ENCODE measurements around the gene GPN1. TPM values are rescaled to one million over a fixed set of nuclear protein-coding genes. Genes with fewer than 3 reads are reported as not detected.
"Not testable (repeated sequence)": the region's sequence is repeated elsewhere in the genome, so short reads cannot be mapped to it uniquely, and the experiment has no call there.

The GPN1 gene
- total RNA-seq, 2 donors from 2014 or later, result 23.4 to 27.6 TPM

DNA sequence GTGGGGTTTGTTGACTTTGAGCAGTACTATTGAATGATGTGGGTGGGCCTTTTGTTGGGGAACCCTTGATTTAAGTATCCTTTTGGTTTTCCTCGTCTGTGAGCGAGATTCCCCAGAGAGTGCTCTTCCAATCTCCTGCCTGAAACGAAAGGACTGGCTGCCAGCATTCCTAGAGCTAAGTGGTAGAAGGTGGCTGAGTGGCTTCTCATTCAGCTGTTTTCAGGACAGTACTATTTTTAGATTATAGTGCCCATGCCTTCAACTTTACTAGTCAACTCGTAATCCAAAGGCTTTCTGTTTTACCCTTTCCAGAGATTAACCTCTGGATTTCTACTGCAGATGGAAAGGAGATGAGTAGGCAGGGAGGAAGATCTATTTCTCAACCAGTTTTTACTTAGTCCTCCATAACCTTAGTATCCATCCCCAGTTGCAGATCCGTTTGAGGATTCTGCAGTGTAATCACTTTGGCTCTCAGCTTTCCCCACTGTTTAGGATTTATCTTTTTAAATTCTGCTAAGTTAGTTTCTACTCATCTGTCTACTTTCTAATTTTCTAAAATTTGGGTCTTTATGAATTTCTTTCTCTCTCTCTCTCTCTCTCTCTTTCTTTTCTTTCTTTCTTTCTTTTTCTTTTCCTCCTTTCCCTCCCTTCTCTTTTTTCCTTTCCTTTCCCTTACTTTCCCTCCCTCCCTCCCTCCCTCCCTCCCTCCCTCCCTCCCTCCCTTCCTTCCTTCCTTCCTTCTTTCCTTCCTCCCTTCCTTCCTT lies 44.1 kb downstream of the GPN1 start:
- intact Hi-C loops (cut with DNase I), result no loop called here
- H3K36me3 ChIP-seq, result peaks cover 6% of the 10 kb centered on the region
- no peak for DNase-seq
- H3K27ac ChIP-seq, result no peak overlapping the region
- no peaks in the 10 kb centered on the region for H3K4me1 ChIP-seq
- no peaks in the 10 kb centered on the region for H3K9me3 ChIP-seq
- no peak overlapping the region for H3K4me3 ChIP-seq
- no peak overlapping the region for H3K9ac ChIP-seq (ENCODE audit: low read depth in 2 of 2, low read length in 2 of 2)
- TF ChIP-seq, protein P1, sequence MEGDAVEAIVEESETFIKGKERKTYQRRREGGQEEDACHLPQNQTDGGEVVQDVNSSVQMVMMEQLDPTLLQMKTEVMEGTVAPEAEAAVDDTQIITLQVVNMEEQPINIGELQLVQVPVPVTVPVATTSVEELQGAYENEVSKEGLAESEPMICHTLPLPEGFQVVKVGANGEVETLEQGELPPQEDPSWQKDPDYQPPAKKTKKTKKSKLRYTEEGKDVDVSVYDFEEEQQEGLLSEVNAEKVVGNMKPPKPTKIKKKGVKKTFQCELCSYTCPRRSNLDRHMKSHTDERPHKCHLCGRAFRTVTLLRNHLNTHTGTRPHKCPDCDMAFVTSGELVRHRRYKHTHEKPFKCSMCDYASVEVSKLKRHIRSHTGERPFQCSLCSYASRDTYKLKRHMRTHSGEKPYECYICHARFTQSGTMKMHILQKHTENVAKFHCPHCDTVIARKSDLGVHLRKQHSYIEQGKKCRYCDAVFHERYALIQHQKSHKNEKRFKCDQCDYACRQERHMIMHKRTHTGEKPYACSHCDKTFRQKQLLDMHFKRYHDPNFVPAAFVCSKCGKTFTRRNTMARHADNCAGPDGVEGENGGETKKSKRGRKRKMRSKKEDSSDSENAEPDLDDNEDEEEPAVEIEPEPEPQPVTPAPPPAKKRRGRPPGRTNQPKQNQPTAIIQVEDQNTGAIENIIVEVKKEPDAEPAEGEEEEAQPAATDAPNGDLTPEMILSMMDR (IDR thresholded peaks at IDR 0.05), result no peak
- no peaks in the 10 kb centered on the region for H3K27me3 ChIP-seq

DNA sequence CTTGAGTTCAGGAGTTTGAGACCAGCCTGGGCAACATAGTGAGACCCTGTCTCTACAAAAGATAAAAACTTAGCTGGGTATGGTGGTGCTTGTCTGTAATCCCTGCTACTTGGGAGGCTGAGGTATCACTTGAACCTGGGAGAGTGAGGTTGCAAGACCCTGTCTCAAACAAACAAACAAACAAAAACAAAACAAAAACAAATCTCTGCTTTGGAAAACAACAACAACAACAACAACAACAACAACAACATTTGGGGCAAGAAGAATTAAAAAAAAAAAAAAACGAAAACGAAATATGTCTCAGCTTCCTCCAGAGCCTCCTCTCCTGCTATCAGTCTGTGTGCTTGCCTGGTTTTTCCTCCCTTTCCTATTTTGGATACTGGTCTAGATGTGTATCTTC lies 51.7 kb downstream of the GPN1 start:
- Histone ChIP-seq H3K36me3 (peaks cover 6% of the 10 kb centered on the region), H3K4me1 (no peaks in the 10 kb centered on the region), H3K27me3 (no peaks in the 10 kb centered on the region), H3K9ac (ENCODE audit: low read depth in 2 of 2, low read length in 2 of 2) (no peak overlapping the region), H3K27ac (no peak overlapping the region), H3K4me3 (no peak overlapping the region), H3K9me3 (no peaks in the 10 kb centered on the region)
- TF ChIP-seq, protein P1 (IDR thresholded peaks at IDR 0.05), result no peak
- no peak for DNase-seq
- intact Hi-C loops (cut with DNase I), result no loop called here

DNA sequence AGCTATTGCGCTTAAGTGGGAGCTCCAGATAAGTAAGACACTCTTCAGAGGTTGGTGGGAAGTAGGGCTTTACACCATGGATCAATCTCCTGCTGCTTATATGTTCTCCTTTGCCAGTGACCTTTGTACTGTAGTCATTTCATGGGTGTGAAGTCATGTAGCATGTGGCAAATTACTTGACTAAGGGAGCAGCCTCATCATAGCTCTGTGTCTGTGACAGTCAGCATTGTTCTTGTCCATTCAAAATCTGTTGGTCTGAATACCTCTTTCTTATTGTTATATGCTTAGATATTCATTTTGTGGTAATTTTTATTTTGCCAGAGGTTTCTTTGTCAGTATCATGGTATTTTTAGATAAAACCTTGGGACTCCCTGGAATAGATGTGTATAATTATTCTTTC lies 53.0 kb downstream of the GPN1 start:
- TF ChIP-seq, protein P1 (IDR thresholded peaks at IDR 0.05), result no peak
- peaks cover 14% of the 10 kb centered on the region for H3K36me3 ChIP-seq

DNA sequence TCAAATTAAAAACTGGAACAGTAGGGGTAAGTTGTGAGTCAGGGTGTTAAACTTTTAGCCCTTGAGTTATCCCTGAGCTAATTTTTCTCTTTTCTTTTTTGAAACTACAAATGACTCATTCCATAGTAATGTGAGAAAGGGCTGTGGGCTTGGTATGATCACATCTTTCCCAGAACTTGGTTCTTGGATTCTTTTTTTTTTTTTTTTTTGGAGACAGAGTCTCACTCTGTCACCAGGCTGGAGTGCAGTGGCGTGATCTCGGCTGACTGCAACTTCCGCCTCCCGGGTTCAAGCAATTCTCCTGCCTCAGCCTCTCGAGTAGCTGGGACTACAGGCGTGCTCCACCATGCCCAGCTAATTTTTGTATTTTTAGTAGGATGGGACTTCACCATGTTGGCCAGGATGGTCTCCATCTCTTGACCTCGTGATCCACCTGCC lies 53.5 kb downstream of the GPN1 start:
- H3K4me3 ChIP-seq; DNase-seq; H3K4me1 ChIP-seq; H3K9ac ChIP-seq (ENCODE audit: low read depth in 2 of 2, low read length in 2 of 2); H3K27ac ChIP-seq; H3K9me3 ChIP-seq; H3K27me3 ChIP-seq; intact Hi-C loops (cut with DNase I): not testable (repeated sequence)
- H3K36me3 ChIP-seq, result peaks cover 14% of the 10 kb centered on the region

More for the DNA sequence above, 53.0 kb downstream of the GPN1 start:
- H3K27ac ChIP-seq, result peak overlapping the region; percentile 6
- no peak overlapping the region for H3K9ac ChIP-seq (ENCODE audit: low read depth in 2 of 2, low read length in 2 of 2)
- H3K9me3 ChIP-seq, result no peaks in the 10 kb centered on the region
- H3K4me1 ChIP-seq, result no peaks in the 10 kb centered on the region
- H3K27me3 ChIP-seq, result no peaks in the 10 kb centered on the region
- no peak overlapping the region for H3K4me3 ChIP-seq
- intact Hi-C loops (cut with DNase I), result no loop called here
- peak; percentile 34 for DNase-seq

DNA sequence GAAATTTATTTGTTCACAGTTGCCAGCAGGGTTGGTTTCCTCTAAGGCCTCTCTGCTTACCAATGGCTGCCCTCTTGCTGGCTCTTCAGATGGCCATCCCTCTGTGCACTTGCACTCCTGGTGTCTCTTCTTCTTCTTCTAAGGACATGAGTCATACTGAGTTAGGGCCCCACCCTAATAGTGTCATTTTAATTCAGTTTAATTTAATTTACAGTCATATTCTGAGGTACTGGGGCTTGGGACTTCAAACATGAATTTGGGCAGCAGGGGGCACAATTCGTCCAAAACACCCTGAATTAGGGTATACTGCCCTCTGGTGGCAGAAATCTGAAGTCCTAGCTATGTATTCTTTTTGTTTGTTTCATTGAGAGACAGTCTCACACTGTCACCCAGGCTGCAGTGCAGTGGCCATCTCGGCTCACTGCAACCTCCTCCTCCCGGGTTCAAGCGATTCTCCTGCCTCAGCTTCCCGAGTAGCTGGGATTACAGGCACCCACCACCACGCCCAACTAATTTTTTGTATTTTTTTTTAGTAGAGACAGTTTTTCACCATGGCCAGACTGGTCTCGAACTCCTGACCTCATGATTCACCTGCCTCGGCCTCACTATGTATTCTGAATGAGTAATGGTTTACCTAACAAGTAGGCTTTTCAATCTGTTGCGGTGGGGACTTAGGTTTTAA lies 54.7 kb downstream of the GPN1 start:
- no peaks in the 10 kb centered on the region for H3K9me3 ChIP-seq
- H3K4me3 ChIP-seq, result no peak overlapping the region
- H3K36me3 ChIP-seq, result peaks cover 14% of the 10 kb centered on the region
- no peaks in the 10 kb centered on the region for H3K4me1 ChIP-seq
- TF ChIP-seq, protein P1 (IDR thresholded peaks at IDR 0.05), result peak; percentile 97
- peak; percentile 92 for DNase-seq
- no peak overlapping the region for H3K27ac ChIP-seq
- no peak overlapping the region for H3K9ac ChIP-seq (ENCODE audit: low read depth in 2 of 2, low read length in 2 of 2)
- intact Hi-C loops (cut with DNase I), result no loop called here
- no peaks in the 10 kb centered on the region for H3K27me3 ChIP-seq

DNA sequence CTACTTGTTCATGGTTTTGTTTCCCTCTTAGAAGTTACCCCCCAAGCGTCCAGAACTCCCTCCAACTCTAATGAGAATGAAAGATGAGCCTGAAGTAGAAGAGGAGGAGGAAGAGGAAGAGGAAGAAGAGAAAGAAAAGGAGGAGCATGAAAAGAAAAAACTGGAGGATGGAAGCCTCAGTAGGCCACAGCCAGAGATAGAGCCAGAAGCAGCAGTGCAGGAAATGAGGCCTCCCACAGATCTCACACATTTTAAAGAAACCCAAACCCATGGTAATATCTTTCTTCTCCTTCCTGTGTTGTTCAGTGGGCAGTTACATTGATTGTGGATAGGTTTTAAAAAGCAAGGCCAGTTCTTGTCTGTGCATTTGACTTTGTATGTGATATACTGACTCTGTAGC lies 56.2 kb downstream of the GPN1 start:
- H3K9me3 ChIP-seq; H3K4me1 ChIP-seq; H3K27me3 ChIP-seq; intact Hi-C loops (cut with DNase I); H3K9ac ChIP-seq (ENCODE audit: low read depth in 2 of 2, low read length in 2 of 2); H3K4me3 ChIP-seq; DNase-seq; H3K27ac ChIP-seq: not testable (repeated sequence)
- peaks cover 14% of the 10 kb centered on the region for H3K36me3 ChIP-seq
